Measurements from ENCODE around the gene PPDPF. TPM values are rescaled to one million over a fixed set of nuclear protein-coding genes. Genes with fewer than 3 reads are reported as not detected.

The PPDPF gene
- polyA plus RNA-seq, 1 donor: 234 TPM

DNA sequence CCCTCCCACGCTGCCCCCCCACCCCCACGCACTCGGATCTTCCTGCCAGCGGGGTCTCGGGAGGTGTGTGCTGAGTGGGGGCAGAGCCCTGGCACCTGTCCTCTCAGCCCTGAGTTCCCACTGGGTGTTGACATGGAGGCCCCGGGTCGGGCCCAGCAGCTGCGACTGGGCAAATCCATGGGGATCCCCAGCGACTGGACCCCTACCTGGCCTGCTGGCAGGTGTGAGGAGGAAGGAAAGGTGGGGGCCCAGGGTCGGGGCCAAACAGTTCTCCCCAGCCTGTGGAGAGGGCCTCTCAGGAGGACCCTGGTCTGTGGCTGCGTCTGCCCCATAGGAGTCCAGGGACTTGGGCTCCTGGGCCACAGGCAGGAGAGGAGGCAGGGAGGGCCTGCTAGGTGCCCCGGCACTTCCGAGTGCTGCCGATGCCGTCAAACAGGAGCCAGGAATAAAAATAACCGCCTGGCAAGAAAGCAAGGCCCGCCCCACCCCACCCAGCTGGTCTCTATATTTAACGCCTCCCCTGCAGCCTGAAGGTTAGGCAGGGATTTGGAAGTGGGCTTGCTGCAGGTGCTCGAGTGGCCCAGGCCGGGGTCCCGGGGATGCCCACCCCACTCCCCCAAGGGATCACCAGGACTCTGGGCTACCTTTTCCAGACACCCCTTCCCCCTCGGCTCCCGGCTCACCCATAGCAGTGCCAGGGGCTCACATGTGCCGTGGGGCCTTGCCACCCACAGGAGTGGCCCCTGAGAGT is 20.2 kb upstream of the PPDPF start:
- Histone ChIP-seq H3K27ac (ENCODE audit: low read length) (no peak overlapping the region), H3K36me3 (ENCODE audit: control insufficient read depth, insufficient read depth, low read length) (no peaks in the 10 kb centered on the region), H3K27me3 (ENCODE audit: control insufficient read depth, insufficient read depth, low read length) (peaks cover 89% of the 10 kb centered on the region), H3K4me1 (ENCODE audit: control insufficient read depth, insufficient read depth, low read length) (no peaks in the 10 kb centered on the region), H3K4me3 (ENCODE audit: low read length) (no peak overlapping the region), H3K9me3 (ENCODE audit: control insufficient read depth, low read depth, low read length) (peaks cover 21% of the 10 kb centered on the region)
- WGBS (ENCODE audit: insufficient coverage, low lambda C conversion rate): no CpG with 5 or more reads among the region's 24 CpGs
- no peak for DNase-seq

DNA sequence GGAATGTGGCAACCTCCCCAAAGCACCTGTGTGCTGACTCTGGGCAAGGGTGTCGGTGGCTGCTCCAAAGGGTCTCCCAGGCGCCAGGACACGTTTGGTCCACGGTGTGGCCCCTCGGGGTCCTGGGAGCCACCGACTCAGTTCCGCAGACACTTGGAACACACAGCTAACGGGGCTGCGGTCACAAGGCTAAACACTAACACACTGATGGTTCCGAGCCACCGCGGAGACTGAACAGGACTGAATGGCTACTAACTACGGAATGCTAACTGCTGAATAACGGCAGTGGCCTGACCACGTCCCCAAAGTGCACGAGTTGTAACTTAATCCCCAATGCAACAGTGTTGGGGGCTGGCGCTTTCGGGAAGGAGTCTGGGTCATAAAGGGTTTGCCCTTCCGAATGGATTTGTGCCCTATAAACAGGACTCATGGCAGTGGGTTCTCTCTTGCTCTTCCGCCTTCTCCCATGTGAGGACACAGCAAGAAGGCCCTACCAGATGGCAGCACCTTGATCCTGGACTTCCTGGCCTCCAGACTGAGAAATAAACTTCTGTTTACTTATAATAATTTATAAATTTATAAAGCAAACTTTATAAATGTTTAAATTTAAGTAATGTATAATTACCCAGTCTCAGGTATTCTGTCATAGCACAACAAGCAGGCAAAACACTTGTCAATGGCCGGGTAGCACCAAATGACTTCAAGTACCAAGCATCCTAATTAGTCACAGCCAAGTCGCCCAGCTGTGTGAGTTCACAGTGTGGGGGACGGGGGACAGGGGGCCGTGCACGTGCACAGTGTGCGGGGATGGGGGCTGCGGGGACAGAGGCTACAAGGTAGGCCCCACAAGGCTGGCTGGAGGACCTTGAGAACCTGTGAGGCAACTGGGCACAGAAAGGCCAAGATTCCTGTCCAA is 19.4 kb upstream of the PPDPF start:
- Histone ChIP-seq H3K4me1 (ENCODE audit: control insufficient read depth, insufficient read depth, low read length) (no peaks in the 10 kb centered on the region), H3K9me3 (ENCODE audit: control insufficient read depth, low read depth, low read length) (peaks cover 24% of the 10 kb centered on the region), H3K27ac (ENCODE audit: low read length) (no peak overlapping the region), H3K4me3 (ENCODE audit: low read length) (no peak overlapping the region), H3K27me3 (ENCODE audit: control insufficient read depth, insufficient read depth, low read length) (peaks cover 88% of the 10 kb centered on the region), H3K36me3 (ENCODE audit: control insufficient read depth, insufficient read depth, low read length) (no peaks in the 10 kb centered on the region)
- DNase-seq: no peak
- no CpG with 5 or more reads among the region's 27 CpGs for WGBS (ENCODE audit: insufficient coverage, low lambda C conversion rate)

DNA sequence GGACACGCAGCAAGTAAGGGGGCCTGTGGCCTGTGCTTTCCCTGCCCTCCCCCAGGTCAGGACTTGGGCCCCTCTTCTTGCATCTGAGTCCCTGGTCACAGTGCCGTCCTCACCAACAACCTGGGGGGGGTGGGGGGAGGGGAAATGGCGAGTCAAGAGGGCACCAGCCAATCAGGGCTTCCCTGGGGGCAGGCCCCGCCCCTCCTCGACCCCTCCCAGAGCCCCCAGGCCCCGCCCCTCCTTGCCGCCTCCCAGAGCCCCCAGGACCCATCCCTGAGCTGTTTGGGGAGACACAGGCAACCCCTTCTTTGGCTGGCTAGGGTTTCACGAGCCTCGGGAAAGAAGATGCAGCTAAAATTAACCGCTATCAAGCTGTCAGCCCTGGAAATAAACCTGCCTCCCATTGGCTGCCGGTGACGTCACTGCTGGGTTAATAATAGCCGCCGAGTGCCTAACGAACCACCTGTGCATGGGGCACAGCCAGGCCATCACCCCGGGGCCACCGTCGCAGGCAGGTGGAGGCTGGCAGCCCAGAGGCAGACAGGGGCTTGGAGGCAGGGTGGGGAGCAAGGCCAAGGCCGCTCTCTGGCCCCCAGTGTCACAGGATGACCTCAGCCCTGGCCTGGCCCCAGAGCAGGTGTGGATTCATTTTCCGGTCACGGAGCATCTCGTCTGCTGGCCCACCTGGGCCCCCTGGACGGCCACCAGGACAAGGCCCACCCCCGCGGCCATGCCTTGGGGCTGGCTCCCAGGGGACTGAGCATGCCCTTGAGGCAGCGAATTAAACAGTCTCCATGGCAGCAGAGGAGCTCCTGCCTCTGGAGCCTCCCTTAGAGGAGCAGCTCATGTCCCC is 18.5 kb upstream of the PPDPF start:
- Histone ChIP-seq H3K4me3 (ENCODE audit: low read length) (no peak overlapping the region), H3K9me3 (ENCODE audit: control insufficient read depth, low read depth, low read length) (peaks cover 24% of the 10 kb centered on the region), H3K27ac (ENCODE audit: low read length) (peak overlapping the region; percentile 53), H3K27me3 (ENCODE audit: control insufficient read depth, insufficient read depth, low read length) (peaks cover 79% of the 10 kb centered on the region), H3K4me1 (ENCODE audit: control insufficient read depth, insufficient read depth, low read length) (no peaks in the 10 kb centered on the region), H3K36me3 (ENCODE audit: control insufficient read depth, insufficient read depth, low read length) (no peaks in the 10 kb centered on the region)
- WGBS (ENCODE audit: insufficient coverage, low lambda C conversion rate): no CpG with 5 or more reads among the region's 26 CpGs
- no peak for DNase-seq

DNA sequence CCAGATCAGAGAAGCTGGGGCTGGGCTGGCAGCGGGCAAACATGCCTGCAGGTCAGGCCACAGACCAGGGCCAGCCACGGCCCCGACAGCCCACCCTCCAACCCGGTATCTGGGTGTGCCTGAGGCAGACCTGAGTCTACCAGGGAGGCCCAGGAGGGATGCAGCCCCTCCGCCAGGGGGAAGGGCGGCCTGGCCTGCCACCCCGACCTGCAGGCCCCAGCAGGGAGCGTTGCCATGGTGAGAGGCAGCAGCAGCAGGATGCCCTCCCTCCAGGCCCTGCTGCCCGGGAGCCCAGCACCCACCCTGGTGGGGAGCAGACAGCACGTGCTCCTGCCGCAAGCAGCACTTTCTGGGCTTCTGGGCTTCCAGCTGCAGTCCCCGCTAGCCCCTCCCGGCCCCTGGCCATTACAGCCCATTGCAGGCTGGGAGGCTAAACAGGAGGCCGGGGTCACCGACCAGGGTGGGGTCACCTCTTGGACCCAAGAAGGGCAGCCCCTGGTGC is 17.8 kb upstream of the PPDPF start:
- Histone ChIP-seq H3K36me3 (ENCODE audit: control insufficient read depth, insufficient read depth, low read length) (no peaks in the 10 kb centered on the region), H3K27ac (ENCODE audit: low read length) (peak overlapping the region; percentile 53), H3K9me3 (ENCODE audit: control insufficient read depth, low read depth, low read length) (peaks cover 30% of the 10 kb centered on the region), H3K4me1 (ENCODE audit: control insufficient read depth, insufficient read depth, low read length) (no peaks in the 10 kb centered on the region), H3K4me3 (ENCODE audit: low read length) (no peak overlapping the region), H3K27me3 (ENCODE audit: control insufficient read depth, insufficient read depth, low read length) (peaks cover 72% of the 10 kb centered on the region)
- no peak for DNase-seq
- WGBS (ENCODE audit: insufficient coverage, low lambda C conversion rate): no CpG with 5 or more reads among the region's 15 CpGs

DNA sequence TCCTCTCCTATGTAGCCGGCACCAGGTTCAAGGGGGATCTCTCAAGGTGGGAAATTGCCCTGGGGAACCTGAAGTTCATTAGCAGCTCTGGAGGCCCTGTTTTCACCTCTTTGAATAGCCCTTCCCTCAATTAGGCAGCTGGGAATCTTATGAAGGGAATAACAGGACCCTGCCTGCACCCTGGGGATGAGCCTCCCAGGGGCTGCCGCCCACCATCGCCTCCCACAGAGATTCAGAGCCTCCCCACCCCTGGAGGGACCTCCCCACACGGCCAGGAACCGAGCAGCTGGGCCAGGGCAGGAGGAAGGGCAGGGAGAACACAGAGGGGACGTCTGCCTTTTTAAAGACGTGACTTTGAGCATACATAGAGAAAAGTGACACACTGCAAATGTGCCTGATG is 17.0 kb upstream of the PPDPF start:
- H3K27me3 ChIP-seq (ENCODE audit: control insufficient read depth, insufficient read depth, low read length): peaks cover 66% of the 10 kb centered on the region
- DNase-seq: no peak
- no peak overlapping the region for H3K27ac ChIP-seq (ENCODE audit: low read length)
- peaks cover 29% of the 10 kb centered on the region for H3K9me3 ChIP-seq (ENCODE audit: control insufficient read depth, low read depth, low read length)
- H3K36me3 ChIP-seq (ENCODE audit: control insufficient read depth, insufficient read depth, low read length): no peaks in the 10 kb centered on the region
- no CpG with 5 or more reads among the region's 7 CpGs for WGBS (ENCODE audit: insufficient coverage, low lambda C conversion rate)
- H3K4me1 ChIP-seq (ENCODE audit: control insufficient read depth, insufficient read depth, low read length): no peaks in the 10 kb centered on the region
- no peak overlapping the region for H3K4me3 ChIP-seq (ENCODE audit: low read length)

- peaks cover 25% of the 10 kb centered on the region for H3K9me3 ChIP-seq (ENCODE audit: control insufficient read depth, low read depth, low read length)
- peaks cover 58% of the 10 kb centered on the region for H3K27me3 ChIP-seq (ENCODE audit: control insufficient read depth, insufficient read depth, low read length)
- WGBS (ENCODE audit: insufficient coverage, low lambda C conversion rate): 80% methylated on average over 1 of the region's 9 CpGs
These were observed 15.9 kb upstream of the PPDPF start for GRCh38 chr20:63504642-63505041.

DNA sequence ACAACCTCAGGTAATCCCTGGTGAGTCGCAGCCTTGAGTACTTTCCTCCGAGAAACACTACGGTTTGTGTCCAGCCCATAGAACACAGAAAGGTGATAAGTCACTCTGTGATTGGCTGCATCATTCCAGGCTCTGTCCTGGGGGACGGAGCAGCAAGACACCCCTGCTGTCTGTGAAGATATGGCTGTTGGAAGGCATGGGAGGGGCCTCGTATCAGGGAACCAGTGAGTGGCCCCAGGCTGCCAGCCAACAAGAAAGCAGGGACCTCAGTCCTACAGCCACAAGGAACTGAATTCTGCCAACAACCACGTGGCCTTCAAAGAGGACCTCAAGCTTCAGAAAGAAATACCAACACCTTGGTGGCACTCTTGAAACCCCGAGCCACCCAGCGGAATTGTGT is 15.3 kb upstream of the PPDPF start:
- peaks cover 24% of the 10 kb centered on the region for H3K9me3 ChIP-seq (ENCODE audit: control insufficient read depth, low read depth, low read length)
- no peaks in the 10 kb centered on the region for H3K4me1 ChIP-seq (ENCODE audit: control insufficient read depth, insufficient read depth, low read length)
- no peaks in the 10 kb centered on the region for H3K36me3 ChIP-seq (ENCODE audit: control insufficient read depth, insufficient read depth, low read length)
- no peak overlapping the region for H3K4me3 ChIP-seq (ENCODE audit: low read length)
- no CpG with 5 or more reads among the region's 8 CpGs for WGBS (ENCODE audit: insufficient coverage, low lambda C conversion rate)
- DNase-seq: no peak
- H3K27ac ChIP-seq (ENCODE audit: low read length): no peak overlapping the region
- peaks cover 52% of the 10 kb centered on the region for H3K27me3 ChIP-seq (ENCODE audit: control insufficient read depth, insufficient read depth, low read length)

More at GRCh38 chr20:63504642-63505041, 15.9 kb upstream of the PPDPF start:
- no peak for DNase-seq
- Histone ChIP-seq H3K36me3 (ENCODE audit: control insufficient read depth, insufficient read depth, low read length) (no peaks in the 10 kb centered on the region), H3K4me1 (ENCODE audit: control insufficient read depth, insufficient read depth, low read length) (no peaks in the 10 kb centered on the region), H3K27ac (ENCODE audit: low read length) (no peak overlapping the region), H3K4me3 (ENCODE audit: low read length) (no peak overlapping the region)

DNA sequence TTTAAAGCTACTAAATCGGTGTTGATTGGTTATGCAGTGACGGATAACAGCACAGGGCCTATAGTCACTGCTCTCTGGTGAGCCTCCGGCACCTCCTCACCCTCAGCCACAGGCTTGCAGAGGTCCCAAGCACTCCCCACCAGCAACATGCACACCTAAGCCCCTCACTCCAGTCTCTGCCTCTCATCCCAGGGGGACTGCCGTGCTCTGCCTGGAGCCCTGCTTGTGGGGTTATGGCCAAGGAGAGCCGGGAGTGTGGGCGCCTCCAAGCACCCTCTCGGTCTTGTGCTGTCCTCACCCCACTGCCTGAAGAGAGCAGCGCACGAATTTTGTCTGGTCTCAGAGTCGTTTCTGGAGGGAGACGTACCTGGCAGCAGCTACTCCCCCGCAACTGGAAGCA is 14.8 kb upstream of the PPDPF start:
- H3K4me3 ChIP-seq (ENCODE audit: low read length): no peak overlapping the region
- DNase-seq: no peak
- H3K4me1 ChIP-seq (ENCODE audit: control insufficient read depth, insufficient read depth, low read length): no peaks in the 10 kb centered on the region
- WGBS (ENCODE audit: insufficient coverage, low lambda C conversion rate): no CpG with 5 or more reads among the region's 12 CpGs
- no peak overlapping the region for H3K27ac ChIP-seq (ENCODE audit: low read length)
- peaks cover 47% of the 10 kb centered on the region for H3K27me3 ChIP-seq (ENCODE audit: control insufficient read depth, insufficient read depth, low read length)
- H3K9me3 ChIP-seq (ENCODE audit: control insufficient read depth, low read depth, low read length): peaks cover 24% of the 10 kb centered on the region
- H3K36me3 ChIP-seq (ENCODE audit: control insufficient read depth, insufficient read depth, low read length): no peaks in the 10 kb centered on the region

GRCh38 chr20:63507083-63507743 is 13.4 kb upstream of the PPDPF start:
- peaks cover 22% of the 10 kb centered on the region for H3K9me3 ChIP-seq (ENCODE audit: control insufficient read depth, low read depth, low read length)
- H3K4me3 ChIP-seq (ENCODE audit: low read length): no peak overlapping the region
- no peak for DNase-seq
- H3K27ac ChIP-seq (ENCODE audit: low read length): no peak overlapping the region
- no peaks in the 10 kb centered on the region for H3K4me1 ChIP-seq (ENCODE audit: control insufficient read depth, insufficient read depth, low read length)
- H3K27me3 ChIP-seq (ENCODE audit: control insufficient read depth, insufficient read depth, low read length): peaks cover 40% of the 10 kb centered on the region
- no CpG with 5 or more reads among the region's 30 CpGs for WGBS (ENCODE audit: insufficient coverage, low lambda C conversion rate)
- no peaks in the 10 kb centered on the region for H3K36me3 ChIP-seq (ENCODE audit: control insufficient read depth, insufficient read depth, low read length)

Measured in large intestine (tissue), 3 donors.